Hematopoietic multipotent progenitor cell treated with erythropoietin and hydrocortisone succinate and interleukin-3 and kit ligand, for 17 days (in vitro differentiated cells): ENCODE data around the gene DENND1C.
A peak's percentile ranks its signal among the peaks of the same experiment; 100 is the strongest.

Source experiments
- DNase-seq: peaks from one replicate; pipeline ENCODE4 v3.0.0-alpha.2; 2015; ENCODE audit warnings: low spot score

DENND1C gene, protein sequence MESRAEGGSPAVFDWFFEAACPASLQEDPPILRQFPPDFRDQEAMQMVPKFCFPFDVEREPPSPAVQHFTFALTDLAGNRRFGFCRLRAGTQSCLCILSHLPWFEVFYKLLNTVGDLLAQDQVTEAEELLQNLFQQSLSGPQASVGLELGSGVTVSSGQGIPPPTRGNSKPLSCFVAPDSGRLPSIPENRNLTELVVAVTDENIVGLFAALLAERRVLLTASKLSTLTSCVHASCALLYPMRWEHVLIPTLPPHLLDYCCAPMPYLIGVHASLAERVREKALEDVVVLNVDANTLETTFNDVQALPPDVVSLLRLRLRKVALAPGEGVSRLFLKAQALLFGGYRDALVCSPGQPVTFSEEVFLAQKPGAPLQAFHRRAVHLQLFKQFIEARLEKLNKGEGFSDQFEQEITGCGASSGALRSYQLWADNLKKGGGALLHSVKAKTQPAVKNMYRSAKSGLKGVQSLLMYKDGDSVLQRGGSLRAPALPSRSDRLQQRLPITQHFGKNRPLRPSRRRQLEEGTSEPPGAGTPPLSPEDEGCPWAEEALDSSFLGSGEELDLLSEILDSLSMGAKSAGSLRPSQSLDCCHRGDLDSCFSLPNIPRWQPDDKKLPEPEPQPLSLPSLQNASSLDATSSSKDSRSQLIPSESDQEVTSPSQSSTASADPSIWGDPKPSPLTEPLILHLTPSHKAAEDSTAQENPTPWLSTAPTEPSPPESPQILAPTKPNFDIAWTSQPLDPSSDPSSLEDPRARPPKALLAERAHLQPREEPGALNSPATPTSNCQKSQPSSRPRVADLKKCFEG

DNA sequence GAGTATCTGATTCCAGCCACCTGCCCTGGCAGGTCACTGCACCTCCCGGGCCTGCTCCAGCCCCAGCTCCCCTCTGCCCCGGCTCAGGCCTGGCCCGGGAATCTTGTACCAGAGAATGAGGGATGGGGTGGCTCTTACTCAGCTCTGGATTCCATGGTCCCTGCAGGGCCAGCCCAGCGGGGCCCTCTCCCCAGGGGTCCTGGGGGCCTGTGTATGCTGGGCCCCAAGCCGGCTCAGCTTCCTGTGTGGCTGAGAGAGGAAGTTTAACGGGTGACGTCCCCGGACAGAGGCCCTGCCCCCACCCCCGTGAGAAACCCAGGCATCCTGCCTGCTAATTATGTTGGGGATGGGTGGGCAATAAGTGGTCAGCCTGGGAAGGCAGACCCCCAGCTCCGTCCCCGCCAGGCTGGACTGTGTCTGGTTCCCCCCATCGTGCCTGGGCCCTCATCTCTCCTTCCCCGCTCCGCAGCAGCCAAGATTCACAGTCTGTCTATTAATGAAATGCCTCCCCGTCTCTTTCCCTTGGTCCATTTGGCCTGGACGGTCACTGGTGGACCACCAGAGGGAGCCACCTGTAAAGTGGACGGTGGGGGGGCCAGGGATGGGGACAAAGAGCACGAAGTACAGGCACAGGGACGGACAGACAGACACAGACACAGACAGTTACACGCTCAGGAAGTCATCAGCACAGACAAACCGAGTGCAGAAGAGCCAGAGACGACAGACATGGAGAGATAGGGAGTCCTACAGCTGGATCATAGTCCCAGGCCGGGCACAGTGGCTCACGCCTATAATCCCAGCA, at the start of gene DENND1C:
Gene DENND1C (minus strand): TSS at position 247 of the 802 bp plus-strand sequence. CDS start 92 bp downstream, at position 155.
- no peak for DNase-seq

DNA sequence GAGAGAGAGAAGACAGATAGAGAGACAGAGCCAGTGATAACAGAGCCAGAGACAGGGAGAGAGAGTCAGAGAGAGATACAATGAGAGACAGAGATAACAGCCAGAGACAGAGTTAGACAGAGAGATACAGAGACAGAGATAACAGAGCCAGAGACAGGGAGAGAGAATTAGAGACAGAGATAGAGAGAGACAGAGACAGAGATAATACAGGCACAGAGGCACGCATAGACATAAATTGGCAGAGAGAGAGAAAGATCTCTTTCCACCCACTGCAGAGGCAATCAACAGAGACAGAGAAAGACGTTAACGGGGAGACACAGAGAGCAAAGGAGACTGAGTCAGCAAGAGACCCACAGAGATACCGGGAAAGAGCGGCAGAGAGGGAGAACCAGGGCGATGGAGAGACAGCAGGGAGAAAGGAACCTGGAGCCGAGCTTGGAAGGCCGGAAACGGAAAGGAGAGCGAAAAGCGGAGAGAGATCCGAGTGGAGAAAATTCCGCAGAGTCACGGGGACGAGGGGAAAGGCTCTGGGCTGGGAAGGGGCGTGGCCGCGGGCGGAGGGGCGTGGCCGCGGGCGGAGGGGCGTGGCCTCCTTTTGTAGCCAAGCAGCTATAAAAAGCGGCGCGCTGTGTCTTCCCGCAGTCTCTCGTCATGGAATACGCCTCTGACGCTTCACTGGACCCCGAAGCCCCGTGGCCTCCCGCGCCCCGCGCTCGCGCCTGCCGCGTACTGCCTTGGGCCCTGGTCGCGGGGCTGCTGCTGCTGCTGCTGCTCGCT, 49.0 kb upstream of the DENND1C start, which contains the start of gene TNFSF9:
Gene TNFSF9 (plus strand): TSS at position 641 of the 777 bp plus-strand sequence. CDS start 11 bp downstream, at position 652.
- peak; percentile 91 for DNase-seq

DNA sequence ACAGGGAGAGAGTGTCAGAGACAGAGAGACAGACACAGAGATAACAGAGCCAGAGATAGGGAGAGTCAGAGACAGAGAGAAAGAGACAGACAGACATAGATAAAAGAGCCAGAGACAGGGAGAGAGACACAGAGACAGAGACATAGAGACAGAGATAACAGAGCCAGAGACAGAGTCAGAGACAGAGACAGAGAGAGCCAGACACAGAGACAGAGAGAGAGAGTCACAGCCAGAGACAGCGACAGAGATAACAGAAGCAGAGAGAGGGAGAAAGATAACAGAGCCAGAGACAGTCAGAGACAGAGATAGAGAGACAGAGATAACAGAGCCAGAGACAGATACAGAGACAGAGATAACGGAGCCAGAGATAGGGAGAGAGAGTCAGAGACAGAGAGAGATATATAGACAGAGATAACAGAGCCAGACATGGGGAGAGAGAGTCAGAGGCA, 48.4 kb upstream of the DENND1C start:
- DNase-seq: peak; percentile 70

DNA sequence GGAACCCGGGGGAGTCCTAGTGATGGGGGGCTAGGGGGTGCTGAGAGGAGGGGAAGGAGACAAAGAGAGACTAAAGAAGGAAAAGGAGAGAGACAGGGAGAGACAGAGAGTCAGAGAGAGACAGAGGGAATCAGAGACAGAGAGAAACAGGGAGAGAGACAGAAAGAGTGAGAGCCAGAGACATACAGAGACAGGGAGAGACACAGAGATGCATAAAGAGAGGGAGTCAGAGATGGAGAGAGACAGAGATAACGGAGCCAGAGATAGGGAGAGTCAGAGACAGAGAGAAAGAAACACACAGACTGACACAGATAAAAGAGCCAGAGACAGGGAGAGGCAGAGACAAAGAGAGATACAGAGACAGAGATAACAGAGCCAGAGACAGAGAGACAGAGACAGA, 47.8 kb upstream of the DENND1C start:
- no peak for DNase-seq

DNA sequence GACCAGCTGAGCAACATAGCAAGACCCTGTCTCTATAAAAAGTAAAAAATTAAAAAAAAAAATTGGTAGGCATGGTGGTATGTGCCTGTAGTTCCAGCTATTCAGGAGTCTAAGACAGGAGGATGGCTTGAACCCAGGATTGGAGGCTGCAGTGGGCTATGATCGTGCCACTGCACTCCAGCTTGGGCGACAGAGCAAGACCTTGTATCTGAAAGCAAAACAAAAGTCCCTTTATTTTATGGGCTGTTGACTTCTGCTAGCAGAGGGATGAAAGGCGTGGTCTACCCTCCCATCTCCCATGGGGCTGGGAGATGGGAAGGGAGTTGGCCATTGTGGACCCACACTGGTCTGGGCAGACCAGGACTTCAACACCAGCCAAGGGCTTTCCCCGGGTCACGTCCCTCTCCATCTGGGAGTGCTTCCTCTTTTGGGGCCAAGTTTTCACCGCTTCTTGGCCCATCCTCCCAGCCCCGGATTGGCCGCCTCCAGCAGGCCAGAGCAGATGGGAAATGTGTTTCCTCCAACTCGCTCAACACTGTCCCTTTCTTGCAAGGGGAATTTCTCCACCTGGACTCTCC, 47.0 kb upstream of the DENND1C start:
- DNase-seq: no peak

DNA sequence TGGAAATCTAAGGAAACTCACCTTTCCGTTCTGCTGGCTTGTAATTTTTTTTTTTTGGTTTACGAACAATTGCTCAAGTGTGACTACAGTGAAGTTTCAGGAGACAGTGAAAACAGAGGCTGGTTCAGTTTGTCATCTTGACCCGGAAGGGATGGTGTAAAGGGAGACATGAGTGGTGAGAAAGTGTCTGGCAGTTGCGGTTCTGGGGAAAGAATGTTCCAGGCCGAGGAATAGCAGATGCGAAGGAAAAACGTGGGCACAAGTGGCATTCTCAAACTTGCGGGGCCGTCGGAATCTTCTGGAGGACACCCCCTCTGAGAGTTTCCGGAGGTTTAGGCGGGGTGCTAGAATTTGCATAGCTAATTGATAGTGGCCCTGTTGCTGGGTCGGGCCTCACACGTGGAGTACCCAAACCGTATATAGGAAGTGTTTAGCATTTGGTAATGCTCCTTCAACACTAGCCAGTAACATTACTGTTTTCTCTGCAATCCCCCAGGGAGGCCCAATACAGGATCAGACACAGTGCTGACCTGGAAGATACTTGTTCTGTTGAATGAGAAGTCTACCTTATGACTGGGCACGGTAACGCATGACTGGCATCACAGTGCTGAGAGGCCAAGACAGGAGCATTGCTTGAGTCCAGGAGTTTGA, 46.4 kb upstream of the DENND1C start:
- no peak for DNase-seq

DNA sequence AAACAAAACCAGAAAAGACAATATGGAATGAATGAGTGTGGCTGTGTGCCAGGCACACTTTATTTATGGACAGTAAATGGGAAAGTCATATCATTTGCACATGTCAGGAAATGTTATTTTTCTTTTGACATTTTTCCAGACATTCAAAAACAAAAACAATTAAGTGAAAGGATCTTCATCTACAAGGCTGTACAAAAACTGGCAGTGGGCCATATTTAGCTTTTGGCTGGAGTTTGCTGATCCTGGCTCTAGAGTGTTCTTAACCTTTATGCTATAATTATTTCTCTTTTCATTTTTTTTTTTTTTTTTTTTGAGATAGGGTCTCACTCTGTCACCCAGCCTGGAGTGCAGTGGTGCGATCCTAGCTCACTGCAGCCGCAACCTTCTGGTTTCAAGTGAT, 42.7 kb upstream of the DENND1C start:
- no peak for DNase-seq

DNA sequence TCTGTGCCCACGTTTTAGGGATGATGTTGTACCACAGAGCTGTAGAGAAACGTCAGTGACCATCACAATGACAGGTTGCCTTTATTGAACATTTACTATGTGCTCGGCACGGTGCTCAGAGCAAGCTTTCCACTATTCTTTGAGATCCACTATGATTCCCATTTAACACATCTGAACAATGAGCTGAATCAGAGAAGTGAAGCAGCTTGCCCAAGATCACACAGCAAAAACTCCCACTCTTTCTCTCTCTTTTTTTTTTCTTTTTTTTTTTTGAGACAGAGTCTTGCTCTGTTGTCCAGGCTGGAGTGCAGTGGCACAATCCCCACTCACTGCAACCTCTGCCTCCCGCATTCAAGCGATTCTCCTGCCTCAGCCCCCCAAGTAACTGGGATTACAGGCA, 41.1 kb upstream of the DENND1C start:
- DNase-seq: no peak

DNA sequence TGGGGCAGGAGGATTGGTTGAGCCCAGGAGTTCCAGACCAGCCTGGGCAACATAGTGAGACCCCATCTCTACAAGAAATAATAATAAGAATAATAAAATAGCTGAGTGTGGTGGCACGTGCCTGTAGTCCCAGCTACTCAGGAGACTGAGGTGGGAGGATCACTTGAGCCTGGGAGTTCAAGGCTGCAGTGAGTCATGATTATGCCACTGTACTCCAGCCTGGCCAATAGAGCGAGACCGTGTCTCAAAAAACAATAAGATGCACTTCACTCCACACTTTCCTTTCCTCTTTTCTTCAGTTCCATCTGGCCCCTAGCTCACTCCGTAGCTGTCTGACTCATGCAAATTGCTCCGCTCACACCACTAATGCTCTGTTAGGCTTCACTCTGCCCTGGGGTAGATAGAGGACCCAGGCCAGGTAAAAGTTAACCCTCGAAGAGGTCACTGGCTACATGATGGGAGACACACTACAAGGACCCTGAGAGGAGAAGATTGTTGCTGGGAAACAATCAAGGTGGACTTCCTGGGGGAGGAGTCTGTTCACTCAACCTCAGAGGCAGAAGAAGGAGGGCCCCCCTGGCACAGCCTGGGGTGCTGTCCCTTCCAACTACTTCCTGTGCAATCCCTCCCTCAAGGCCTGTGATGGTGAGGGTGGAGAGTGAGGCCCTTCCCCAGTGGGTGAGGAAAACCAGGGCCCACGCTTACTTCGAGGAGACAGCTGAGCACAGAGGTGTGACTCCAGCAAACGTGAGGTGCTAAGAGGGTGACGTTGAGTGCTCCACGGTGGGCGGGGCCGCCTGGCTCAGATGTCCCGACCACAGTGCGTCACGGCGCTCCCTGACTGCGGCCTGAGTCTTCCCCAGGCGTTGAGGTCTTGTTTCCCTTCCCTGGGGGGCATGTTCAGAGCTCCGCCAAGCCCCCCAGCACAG, 40.4 kb upstream of the DENND1C start:
- DNase-seq: no peak

DNA sequence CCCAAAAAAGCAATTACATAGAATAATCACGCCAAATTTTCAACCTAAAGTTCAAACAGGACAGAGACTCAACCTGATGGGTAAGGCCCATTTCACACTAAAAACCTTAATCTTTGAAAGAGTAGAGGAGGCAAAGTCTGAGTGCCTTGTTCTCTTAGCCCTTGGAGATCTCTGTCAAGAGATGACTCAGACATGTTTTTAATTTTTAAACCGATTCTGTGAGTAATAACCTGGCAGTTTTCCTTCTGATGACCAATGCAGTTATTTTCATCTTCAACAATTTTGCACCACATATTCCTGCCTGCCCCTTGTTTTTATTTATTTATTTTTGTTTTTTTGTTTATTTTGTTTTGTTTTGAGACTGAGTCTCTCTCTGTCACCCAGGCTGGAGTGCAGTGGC, 37.7 kb upstream of the DENND1C start:
- no peak for DNase-seq

DNA sequence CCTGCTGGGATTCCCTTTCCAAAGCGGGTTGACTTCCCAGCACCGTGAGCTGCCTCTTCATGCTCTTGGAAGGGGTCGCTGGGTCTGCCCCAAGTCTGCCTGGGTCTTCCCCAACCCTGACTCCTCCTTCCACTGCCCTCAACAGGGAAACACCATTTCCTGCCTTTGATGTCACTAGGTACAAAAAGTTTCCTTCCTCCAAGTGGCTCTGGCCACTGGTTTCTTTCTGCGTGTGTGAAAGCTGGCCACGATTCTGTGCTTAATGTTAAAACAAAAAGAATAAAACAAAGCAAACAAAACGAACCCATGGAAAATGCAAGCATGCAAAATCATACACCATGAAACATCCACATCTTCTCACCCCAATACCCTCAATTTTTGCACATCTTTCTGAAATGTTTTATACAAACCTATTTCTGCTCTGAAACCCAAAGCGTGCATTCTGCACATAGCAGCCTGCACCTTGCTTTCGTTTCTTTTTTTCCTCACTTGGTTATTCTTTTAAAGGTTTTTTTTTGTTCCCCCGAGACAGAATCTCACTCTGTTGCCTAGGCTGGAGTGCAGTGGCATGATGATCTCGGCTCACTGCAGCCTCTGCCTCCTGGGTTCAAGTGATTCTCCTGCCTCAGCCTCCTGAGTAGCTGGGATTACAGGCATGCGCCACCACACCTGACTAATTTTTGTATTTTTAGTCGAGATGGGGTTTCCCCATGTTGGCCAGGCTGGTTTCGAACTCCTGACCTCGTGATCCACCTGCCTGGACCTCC, 36.7 kb upstream of the DENND1C start:
- DNase-seq: no peak

DNA sequence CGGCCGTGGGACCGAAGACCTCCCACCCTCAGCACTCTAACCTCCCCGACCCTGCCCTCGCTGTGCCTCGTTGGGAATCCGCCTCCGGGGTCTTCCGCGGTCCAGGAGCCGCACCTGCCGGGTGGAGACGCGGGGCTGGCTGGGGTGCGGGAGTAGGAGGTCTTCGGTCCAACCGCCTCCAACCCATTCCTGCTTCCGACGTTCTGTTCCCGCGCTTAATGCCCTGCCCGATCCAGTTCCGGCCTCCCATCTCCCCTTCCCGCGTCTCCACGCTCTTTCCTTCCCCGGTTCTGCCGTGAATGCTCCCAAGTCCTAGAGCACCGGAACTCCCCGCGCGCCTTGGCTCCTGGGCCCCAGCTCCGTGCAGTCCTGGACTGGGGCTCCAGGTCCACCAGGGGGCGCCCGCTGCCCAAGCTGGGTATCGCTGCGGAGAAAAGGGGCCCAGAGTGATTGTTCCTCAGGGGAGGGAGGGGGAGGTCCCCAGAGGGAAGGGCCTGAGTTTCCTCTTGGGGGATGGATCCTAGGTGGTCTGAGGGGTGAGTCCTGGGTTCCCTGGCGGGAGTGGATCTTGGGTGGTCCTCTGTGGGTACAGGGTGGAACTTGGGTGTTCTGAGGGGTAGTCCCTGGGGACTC, 35.2 kb upstream of the DENND1C start:
- peak; percentile 86 for DNase-seq

DNA sequence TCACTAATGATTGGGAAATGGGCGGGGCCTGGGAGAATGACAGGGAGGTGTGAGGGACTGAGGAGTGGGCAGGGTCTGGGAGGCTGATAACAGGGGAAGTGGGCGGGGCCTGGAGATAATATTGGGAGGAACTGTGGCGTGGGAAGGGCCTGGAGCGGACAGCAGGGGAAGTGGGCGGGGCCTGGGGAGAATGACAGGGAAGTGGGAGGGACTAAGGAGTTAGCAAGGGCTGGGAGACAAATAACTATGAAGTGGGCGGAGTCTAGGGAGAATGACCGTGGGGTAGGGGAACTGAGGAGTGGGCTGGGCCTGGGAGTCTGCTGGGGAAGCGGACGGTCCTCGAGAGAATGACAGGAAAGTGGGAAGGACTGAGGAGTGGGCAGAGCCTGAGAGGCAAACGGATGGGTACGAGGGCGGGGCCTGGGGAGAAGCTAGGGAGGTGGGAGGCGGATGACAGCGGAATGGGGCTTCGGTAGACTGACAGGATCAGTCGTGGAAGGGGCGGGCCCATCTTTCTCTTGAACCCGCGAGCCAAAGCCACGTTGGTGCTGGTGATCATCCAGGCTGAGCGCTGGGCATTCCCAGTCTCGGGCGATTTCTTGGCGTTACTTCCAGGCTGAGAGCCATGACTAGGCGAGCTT, 34.6 kb upstream of the DENND1C start:
- peak; percentile 84 for DNase-seq

DNA sequence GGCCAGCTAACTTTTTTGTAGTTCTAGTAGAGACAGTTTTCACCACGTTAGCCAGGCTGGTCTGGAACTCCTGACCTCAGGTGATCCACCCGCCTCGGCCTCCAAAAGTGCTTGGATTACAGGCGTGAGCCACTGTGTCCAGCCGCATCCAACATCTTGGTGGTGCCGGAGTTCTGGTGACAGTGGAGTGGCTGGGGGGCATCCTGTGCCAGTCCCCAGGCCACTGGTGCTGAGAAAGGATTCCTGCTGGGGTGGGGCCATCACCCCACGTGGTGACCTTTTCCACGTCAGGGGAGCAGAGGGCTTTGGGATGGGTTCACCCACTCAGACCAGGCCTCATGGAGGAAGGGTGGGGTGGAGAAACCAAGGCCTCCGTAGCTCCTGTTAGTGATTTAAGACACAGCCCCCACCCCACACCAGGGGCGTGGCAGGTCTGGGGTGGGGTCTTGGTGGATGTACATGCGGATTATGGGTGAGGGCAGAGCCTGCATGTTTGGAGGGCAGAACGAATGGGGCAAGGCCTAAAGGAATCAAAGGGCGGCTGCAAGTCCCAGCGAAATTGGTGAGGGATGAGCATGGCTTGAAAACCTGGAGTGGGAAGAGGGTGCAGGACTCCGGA, 33.4 kb upstream of the DENND1C start:
- DNase-seq: no peak

DNA sequence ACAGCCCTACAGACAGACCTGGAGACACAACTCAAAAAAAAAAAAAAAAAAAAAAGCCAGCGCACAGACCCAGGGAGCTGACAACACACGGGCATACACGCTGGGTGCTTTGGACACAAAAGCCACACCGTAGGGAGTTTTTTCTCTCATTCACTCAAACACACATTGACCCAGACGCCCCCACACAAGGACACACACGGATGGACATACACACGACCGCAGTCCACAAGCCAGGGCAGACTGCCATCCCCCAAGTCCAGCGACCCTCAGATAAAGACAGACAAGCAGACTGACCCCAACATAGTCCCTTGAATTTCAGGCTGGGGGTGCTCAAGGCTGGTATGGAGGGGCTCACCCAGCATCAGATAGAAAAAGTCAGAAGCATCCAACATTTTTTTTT, 32.5 kb upstream of the DENND1C start:
- DNase-seq: no peak

DNA sequence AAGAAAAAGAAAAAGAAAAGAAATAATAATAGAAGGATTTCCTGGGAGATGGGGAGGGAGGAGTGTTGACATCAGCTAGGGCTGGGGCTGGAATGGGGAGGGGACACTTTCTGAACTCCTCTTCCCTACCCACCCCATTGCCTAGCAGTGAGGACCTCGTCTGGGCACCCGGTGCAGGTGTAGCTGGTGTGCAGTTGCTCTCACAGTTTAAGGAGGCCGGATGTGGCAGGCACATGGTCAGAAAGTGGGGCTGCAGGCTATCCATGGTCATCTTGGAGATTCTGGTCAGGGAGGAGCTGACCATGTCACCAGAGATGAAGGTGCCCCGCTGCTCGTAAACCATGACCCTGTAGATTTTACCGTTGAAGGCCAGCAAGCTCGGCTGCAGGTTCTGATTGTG, 29.0 kb upstream of the DENND1C start:
- DNase-seq: no peak
